Uterus (tissue), 2 donors: ENCODE results near the gene AIMP1.

Source experiments
- CTCF ChIP-seq, 4 experiments: fragments of 200-600 bp in 2 of 4; fragments of 450-650 bp in 2 of 4; sonication (generic) in 2 of 4; IDR thresholded peaks; one replicate each; pipeline ENCODE4 v1.5.1; 2016 to 2019; ENCODE audit warnings: antibody characterized with exemption in 4 of 4, mild to moderate bottlenecking in 2 of 4, moderate library complexity in 1 of 4
- POLR2A ChIP-seq, 2 donors: fragments of 450-650 bp; IDR thresholded peaks; one replicate each; pipeline ENCODE4 v1.6.1; 2016; ENCODE audit warnings: antibody characterized with exemption in 2 of 2, mild to moderate bottlenecking in 1 of 2, moderate library complexity in 1 of 2

GRCh38 chr4:106371161-106371560 lies 54.8 kb downstream of the AIMP1 start:
- no peak for TF ChIP-seq CTCF (IDR thresholded peaks at IDR 0.05)
- no peak for TF ChIP-seq POLR2A (IDR thresholded peaks at IDR 0.05)
